HG03039 (cell line): ENCODE results near the gene MAB21L1.

Source experiments
- ATAC-seq: cut with Tn5 transposase; IDR thresholded peaks from one replicate; pipeline ENCODE4 v1.9.1; 2021; ENCODE audit warnings: mild to moderate bottlenecking, moderate library complexity; ENCODE audit not compliant: unreplicated experiment

Gene MAB21L1

GRCh38 chr13:35448465-35448864 is 28.0 kb downstream of the MAB21L1 start:
- no peak for ATAC-seq
